Temporal lobe (tissue), 2 donors: Measurements from ENCODE around the gene ABCA3. TPM values are rescaled to one million over a fixed set of nuclear protein-coding genes. Genes with fewer than 3 reads are reported as not detected.

ENCODE experiments used
- small RNA-seq: library from RNA; depleted of rRNA; stranded (forward); fragments of <200 nt; gene quantifications from one replicate; pipeline ENCODE3, GENCODE V24; 2014; ENCODE audit warnings: low replicate concordance
- total RNA-seq: library from RNA; depleted of rRNA; stranded (reverse); fragments of >200 nt; gene quantifications from one replicate; pipeline ENCODE4 v1.2.3, GENCODE V29; 2014

ABCA3 gene
- total RNA-seq, 1 donor from 2014 or later: 47.2 TPM

Small RNA genes within 50 kb of the gene (small RNA-seq; reads per million reads assigned to genes)
- gene MIR3677 (not detected), gene MIR4717 (not detected)

Other genes with a start within 250 kb of the ABCA3 start
- 77.7 TPM for gene PKD1, start 204.8 kb downstream of the ABCA3 start, total RNA-seq
- gene RAB26, start 192.1 kb downstream of the ABCA3 start, total RNA-seq: 4.4 TPM
- gene TRAF7, start 184.9 kb downstream of the ABCA3 start, total RNA-seq: 29.7 TPM
- 20.9 TPM for gene CASKIN1, start 144.1 kb downstream of the ABCA3 start, total RNA-seq
- 12.8 TPM for gene MLST8, start 135.3 kb downstream of the ABCA3 start, total RNA-seq
- 3.2 TPM for gene BRICD5, start 129.9 kb downstream of the ABCA3 start, total RNA-seq
- gene PGP, start 125.9 kb downstream of the ABCA3 start, total RNA-seq: 10.6 TPM
- gene E4F1, start 117.1 kb downstream of the ABCA3 start, total RNA-seq: 18.9 TPM
- gene DNASE1L2, start 104.3 kb downstream of the ABCA3 start, total RNA-seq: 1.5 TPM
- 17.5 TPM for gene ECI1, start 89.1 kb downstream of the ABCA3 start, total RNA-seq
- gene RNPS1, start 72.6 kb downstream of the ABCA3 start, total RNA-seq: 73.0 TPM
- 6.6 TPM for gene CCNF, start 88.7 kb upstream of the ABCA3 start, total RNA-seq
- gene TEDC2, start 119.4 kb upstream of the ABCA3 start, total RNA-seq: 3.9 TPM
- 3.2 TPM for gene NTN3, start 130.6 kb upstream of the ABCA3 start, total RNA-seq
- gene TBC1D24, start 134.4 kb upstream of the ABCA3 start, total RNA-seq: 22.1 TPM
- gene ATP6V0C, start 173.2 kb upstream of the ABCA3 start, total RNA-seq: 14.8 TPM
- 9.6 TPM for gene AMDHD2, start 179.6 kb upstream of the ABCA3 start, total RNA-seq
- not detected for gene CEMP1, start 190.7 kb upstream of the ABCA3 start, total RNA-seq
- gene PDPK1, start 197.3 kb upstream of the ABCA3 start, total RNA-seq: 29.3 TPM